Retinal pigment epithelial cell (primary cell): ENCODE results near the gene PI4K2A.
A peak's percentile ranks its signal among the peaks of the same experiment; 100 is the strongest.
"Not testable (repeated sequence)": the region's sequence is repeated elsewhere in the genome, so short reads cannot be mapped to it uniquely, and the experiment has no call there.

Experiments
- DNase-seq: peaks from one replicate; pipeline ENCODE4 v3.0.0-alpha.2; 2010; ENCODE audit warnings: low read depth
- H3K4me3 ChIP-seq: 2 replicates; pipeline ENCODE4 v1.5.1; 2011; ENCODE audit warnings: mild to moderate bottlenecking, low read length, control low read depth, moderate library complexity
- TF ChIP-seq, protein P1 (sequence below): conservative IDR thresholded peaks from 2 replicates; pipeline ENCODE4 v1.5.1; 2011; ENCODE audit warnings: low read depth, low read length, control low read depth, inconsistent platforms

Gene PI4K2A

DNA sequence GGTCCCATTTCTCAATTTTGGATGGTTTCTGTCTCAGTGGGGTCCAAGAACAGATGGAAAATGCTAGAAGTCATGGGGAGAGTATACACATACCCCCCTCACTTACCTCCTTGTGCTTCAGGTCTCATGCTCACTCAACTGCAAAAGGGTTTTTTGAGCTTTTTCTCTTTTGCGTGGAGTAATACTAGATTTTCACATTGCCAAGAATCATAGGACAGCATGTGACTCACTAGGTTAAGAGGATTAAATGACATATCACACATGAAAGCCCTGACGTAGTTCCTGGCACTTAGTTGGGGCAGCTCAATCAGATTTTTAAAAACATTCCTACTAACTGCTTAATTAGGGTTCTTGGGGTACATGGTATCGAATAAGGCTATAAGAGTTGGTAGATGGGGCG is 4.5 kb downstream of the PI4K2A start:
- TF ChIP-seq, protein P1, sequence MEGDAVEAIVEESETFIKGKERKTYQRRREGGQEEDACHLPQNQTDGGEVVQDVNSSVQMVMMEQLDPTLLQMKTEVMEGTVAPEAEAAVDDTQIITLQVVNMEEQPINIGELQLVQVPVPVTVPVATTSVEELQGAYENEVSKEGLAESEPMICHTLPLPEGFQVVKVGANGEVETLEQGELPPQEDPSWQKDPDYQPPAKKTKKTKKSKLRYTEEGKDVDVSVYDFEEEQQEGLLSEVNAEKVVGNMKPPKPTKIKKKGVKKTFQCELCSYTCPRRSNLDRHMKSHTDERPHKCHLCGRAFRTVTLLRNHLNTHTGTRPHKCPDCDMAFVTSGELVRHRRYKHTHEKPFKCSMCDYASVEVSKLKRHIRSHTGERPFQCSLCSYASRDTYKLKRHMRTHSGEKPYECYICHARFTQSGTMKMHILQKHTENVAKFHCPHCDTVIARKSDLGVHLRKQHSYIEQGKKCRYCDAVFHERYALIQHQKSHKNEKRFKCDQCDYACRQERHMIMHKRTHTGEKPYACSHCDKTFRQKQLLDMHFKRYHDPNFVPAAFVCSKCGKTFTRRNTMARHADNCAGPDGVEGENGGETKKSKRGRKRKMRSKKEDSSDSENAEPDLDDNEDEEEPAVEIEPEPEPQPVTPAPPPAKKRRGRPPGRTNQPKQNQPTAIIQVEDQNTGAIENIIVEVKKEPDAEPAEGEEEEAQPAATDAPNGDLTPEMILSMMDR, result no peak
- DNase-seq, result peak; percentile 94
- H3K4me3 ChIP-seq, result no peak overlapping the region

DNA sequence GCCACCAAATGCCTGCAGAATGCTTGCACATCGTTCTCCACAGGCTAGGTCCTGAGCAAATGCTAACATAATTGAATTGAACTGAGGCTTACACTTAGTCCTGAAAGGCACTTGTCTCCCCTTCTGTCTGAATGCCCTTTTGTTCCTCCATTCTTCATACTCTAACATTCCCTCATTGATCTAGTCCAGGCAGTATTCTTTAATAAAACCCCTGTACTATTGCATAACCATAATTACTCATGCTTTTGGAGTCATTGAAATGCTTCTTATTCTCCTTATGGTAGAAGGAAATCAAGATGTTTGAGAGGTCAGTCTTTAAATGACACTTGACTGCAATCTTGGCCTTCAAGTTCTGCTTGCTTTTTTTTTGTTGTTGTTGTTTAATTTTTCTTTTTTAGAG is 7.1 kb downstream of the PI4K2A start:
- TF ChIP-seq, protein P1, result no peak
- H3K4me3 ChIP-seq, result no peak overlapping the region
- DNase-seq, result no peak

DNA sequence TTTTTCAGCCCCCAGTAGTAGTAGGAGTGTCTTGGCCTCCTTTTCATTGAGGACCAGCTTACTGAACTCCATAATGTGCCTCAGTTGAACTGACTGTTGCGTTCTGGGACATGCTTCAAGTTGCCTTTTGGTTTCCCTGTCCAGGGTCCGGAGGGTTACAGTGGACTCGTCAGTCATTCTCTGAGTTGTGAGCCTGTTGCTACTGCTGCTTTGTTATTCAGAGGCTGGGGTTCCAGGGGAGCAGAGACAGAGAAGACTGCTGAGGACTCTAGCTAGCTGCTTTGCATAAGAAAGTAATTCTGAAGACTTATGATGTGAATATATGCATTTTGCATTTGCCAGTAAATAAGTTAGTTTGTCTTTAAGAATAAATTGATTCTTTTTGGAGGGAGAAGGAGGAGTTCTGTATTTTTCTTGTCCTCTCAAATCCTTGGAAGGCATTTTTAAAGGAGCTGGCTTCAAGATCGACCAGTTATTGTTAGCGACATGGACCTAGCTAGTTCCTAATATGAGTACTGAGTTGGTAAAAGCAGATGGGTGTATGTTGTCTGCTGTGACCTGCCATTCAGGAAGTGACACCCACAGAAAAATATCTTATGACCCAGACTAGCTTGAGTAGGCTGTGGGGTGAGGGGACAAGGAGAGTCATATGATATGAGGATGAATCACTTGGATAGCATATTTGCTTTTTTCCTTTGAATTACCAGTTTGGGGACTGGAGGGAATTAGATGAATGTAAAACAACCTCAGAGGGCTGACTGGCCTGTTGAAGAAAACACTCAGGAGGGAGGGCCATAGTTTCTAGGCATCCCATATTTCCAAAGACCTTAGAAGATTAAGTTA is 8.3 kb downstream of the PI4K2A start:
- DNase-seq, result no peak
- TF ChIP-seq, protein P1, result no peak
- no peak overlapping the region for H3K4me3 ChIP-seq

GRCh38 chr10:97649405-97649750 is 8.9 kb downstream of the PI4K2A start:
- H3K4me3 ChIP-seq, DNase-seq: not testable (repeated sequence)

- no peak for DNase-seq
- TF ChIP-seq, protein P1, result no peak
- no peak overlapping the region for H3K4me3 ChIP-seq
These were observed 10.3 kb downstream of the PI4K2A start for GRCh38 chr10:97650726-97651125.

GRCh38 chr10:97651773-97652172 is 11.3 kb downstream of the PI4K2A start:
- H3K4me3 ChIP-seq, result no peak overlapping the region
- TF ChIP-seq, protein P1, result no peak
- no peak for DNase-seq

- TF ChIP-seq, protein P1, result no peak
- no peak overlapping the region for H3K4me3 ChIP-seq
- DNase-seq, result no peak
These were observed 16.3 kb downstream of the PI4K2A start for GRCh38 chr10:97656777-97657176.
